ENCODE data around the gene P2RX4. TPM values are rescaled to one million over a fixed set of nuclear protein-coding genes. Genes with fewer than 3 reads are reported as not detected.
A peak's percentile ranks its signal among the peaks of the same experiment; 100 is the strongest.

The P2RX4 gene
- total RNA-seq, 1 experiment from 2014 or later = 8.1 TPM

DNA sequence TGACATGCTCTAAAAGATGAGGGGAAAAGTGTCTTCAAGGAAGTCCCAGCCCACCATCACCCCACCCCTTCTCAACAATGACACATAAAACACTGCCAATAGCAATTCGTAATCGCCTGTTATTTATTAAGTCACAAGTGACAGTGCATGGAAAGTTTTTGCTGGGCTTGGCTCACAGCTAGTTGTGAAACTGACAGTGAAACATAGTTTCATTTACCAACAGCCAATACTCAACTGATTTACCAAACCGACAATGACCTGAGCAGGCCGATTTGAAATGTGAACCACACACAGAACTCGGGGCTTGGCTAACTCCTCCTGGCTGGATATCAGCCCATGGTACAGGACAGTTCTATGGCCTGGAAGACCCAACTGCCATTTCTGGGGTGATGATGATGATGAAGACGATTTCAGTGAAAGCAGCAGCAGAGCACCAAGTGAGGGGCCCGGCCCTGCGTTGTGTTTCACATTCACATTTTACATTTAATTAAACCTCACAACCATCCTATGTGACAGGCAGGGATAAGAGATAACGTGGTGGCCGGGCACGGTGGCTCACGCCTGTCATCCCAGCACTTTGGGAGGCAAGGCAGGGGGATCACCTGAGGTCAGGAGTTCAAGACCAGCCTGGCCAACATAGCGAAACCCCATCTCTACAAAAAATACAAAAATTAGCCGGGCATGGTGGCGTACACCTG is 43.9 kb downstream of the P2RX4 start:
- Histone ChIP-seq H3K4me1 (ENCODE audit: insufficient read depth, low read length) (no peaks in the 10 kb centered on the region), H3K79me2 (ENCODE audit: insufficient read depth, low read length) (no peaks in the 10 kb centered on the region), H4K20me1 (ENCODE audit: control insufficient read depth, insufficient read depth, insufficient read length) (no peaks in the 10 kb centered on the region), H3K23me2 (ENCODE audit: insufficient read length, low read depth, low read length, poor library complexity, severe bottlenecking) (no peaks in the 10 kb centered on the region), H2BK120ac (ENCODE audit: low read depth, low read length, poor library complexity, severe bottlenecking) (no peak overlapping the region), H3K18ac (ENCODE audit: insufficient read length, low read depth, low read length) (no peak overlapping the region), H3K9me3 (ENCODE audit: control insufficient read depth, low read depth, low read length) (no peaks in the 10 kb centered on the region), H2BK20ac (ENCODE audit: low read depth, low read length, poor library complexity, severe bottlenecking) (no peak overlapping the region), H3T11ph (ENCODE audit: low read length) (no peak overlapping the region), H4K8ac (replicated peaks; ENCODE audit: insufficient read length, low read depth, low read length) (no peak overlapping the region), H3K56ac (ENCODE audit: insufficient read length, low read depth, low read length) (no peak overlapping the region), H4K91ac (ENCODE audit: insufficient read length, low read depth, low read length) (no peak overlapping the region), H2AFZ (ENCODE audit: low read length) (no peak overlapping the region), H3K9ac (ENCODE audit: extremely low read depth, insufficient read length, low read length) (no peak overlapping the region), H2BK5ac (ENCODE audit: insufficient read length, low read length) (no peak overlapping the region), H3K27me3 (ENCODE audit: insufficient read depth, low read length) (no peaks in the 10 kb centered on the region), H3K14ac (ENCODE audit: insufficient read depth, low read length) (no peak overlapping the region), H2BK15ac (ENCODE audit: low read depth, low read length) (no peak overlapping the region), H4K5ac (ENCODE audit: insufficient read length, low read depth, low read length) (no peak overlapping the region), H3K27ac (ENCODE audit: insufficient read length, low read depth, low read length) (no peak overlapping the region), H3K79me1 (ENCODE audit: insufficient read depth, low read depth, low read length, poor library complexity, severe bottlenecking) (no peaks in the 10 kb centered on the region), H3K4ac (ENCODE audit: low read depth, low read length) (no peak overlapping the region), H2AK5ac (ENCODE audit: insufficient read length, low read length) (no peak overlapping the region), H3K4me2 (ENCODE audit: insufficient read depth, insufficient read length, low read length) (no peak overlapping the region), H3K23ac (ENCODE audit: insufficient read length, low read depth, low read length) (no peak overlapping the region), H2BK12ac (ENCODE audit: insufficient read length, low read depth, low read length) (no peak overlapping the region)
- Mint-ChIP-seq H3K27me3 (ENCODE audit: low read depth) (no peaks in the 10 kb centered on the region), H3K9me3 (no peaks in the 10 kb centered on the region), H3K36me3 (ENCODE audit: insufficient read depth in 1 of 3, low read depth in 3 of 3) (peaks cover 42 to 74% (median 69%) of the 10 kb centered on the region in 3 experiments), H3K4me1 (no peaks in the 10 kb centered on the region), H3K4me3 (no peak overlapping the region), H3K27ac (peak overlapping the region in 1 of 3 experiments; percentile 60; a peak in 1 of 7 replicates)
- TF ChIP-seq, protein P1, sequence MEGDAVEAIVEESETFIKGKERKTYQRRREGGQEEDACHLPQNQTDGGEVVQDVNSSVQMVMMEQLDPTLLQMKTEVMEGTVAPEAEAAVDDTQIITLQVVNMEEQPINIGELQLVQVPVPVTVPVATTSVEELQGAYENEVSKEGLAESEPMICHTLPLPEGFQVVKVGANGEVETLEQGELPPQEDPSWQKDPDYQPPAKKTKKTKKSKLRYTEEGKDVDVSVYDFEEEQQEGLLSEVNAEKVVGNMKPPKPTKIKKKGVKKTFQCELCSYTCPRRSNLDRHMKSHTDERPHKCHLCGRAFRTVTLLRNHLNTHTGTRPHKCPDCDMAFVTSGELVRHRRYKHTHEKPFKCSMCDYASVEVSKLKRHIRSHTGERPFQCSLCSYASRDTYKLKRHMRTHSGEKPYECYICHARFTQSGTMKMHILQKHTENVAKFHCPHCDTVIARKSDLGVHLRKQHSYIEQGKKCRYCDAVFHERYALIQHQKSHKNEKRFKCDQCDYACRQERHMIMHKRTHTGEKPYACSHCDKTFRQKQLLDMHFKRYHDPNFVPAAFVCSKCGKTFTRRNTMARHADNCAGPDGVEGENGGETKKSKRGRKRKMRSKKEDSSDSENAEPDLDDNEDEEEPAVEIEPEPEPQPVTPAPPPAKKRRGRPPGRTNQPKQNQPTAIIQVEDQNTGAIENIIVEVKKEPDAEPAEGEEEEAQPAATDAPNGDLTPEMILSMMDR (conservative IDR thresholded peaks at IDR 0.05) = no peak
- no peak for DNase-seq
- WGBS (ENCODE audit: extremely low coverage, insufficient read length, low lambda C conversion rate) = no CpG with 5 or more reads among the region's 15 CpGs

Measured in H9 (cell line).